Measurements from ENCODE around the gene ZBTB20.

ZBTB20 gene

GRCh38 chr3:114374433-114374990 is 772.6 kb downstream of the ZBTB20 start:
- no peak for DNase-seq (ENCODE audit: low read depth, low spot score)
- no peak overlapping the region for H3K4me3 ChIP-seq (ENCODE audit: low read length)

- H3K4me3 ChIP-seq (ENCODE audit: low read length) = no peak overlapping the region
- DNase-seq (ENCODE audit: low read depth, low spot score) = no peak
These were observed 776.4 kb downstream of the ZBTB20 start for GRCh38 chr3:114370537-114371174.

- H3K4me3 ChIP-seq (ENCODE audit: low read length) = no peak overlapping the region
- DNase-seq (ENCODE audit: low read depth, low spot score) = no peak
These were observed 781.2 kb downstream of the ZBTB20 start for GRCh38 chr3:114365909-114366308.

GRCh38 chr3:114364806-114365654 is 782.1 kb downstream of the ZBTB20 start:
- DNase-seq (ENCODE audit: low read depth, low spot score) = no peak
- no peak overlapping the region for H3K4me3 ChIP-seq (ENCODE audit: low read length)

GRCh38 chr3:114363554-114364202 is 783.4 kb downstream of the ZBTB20 start:
- no peak for DNase-seq (ENCODE audit: low read depth, low spot score)
- no peak overlapping the region for H3K4me3 ChIP-seq (ENCODE audit: low read length)

- DNase-seq (ENCODE audit: low read depth, low spot score) = no peak
- no peak overlapping the region for H3K4me3 ChIP-seq (ENCODE audit: low read length)
These were observed 784.3 kb downstream of the ZBTB20 start for GRCh38 chr3:114362815-114363214.

- no peak for DNase-seq (ENCODE audit: low read depth, low spot score)
- H3K4me3 ChIP-seq (ENCODE audit: low read length) = no peak overlapping the region
These were observed 785.7 kb downstream of the ZBTB20 start for GRCh38 chr3:114361391-114361790.

- no peak overlapping the region for H3K4me3 ChIP-seq (ENCODE audit: low read length)
- no peak for DNase-seq (ENCODE audit: low read depth, low spot score)
These were observed 790.6 kb downstream of the ZBTB20 start for GRCh38 chr3:114356525-114356924.

- H3K4me3 ChIP-seq (ENCODE audit: low read length) = no peak overlapping the region
- no peak for DNase-seq (ENCODE audit: low read depth, low spot score)
These were observed 791.0 kb downstream of the ZBTB20 start for GRCh38 chr3:114356066-114356465.

GRCh38 chr3:114355653-114356052 is 791.4 kb downstream of the ZBTB20 start:
- no peak for DNase-seq (ENCODE audit: low read depth, low spot score)
- H3K4me3 ChIP-seq (ENCODE audit: low read length) = no peak overlapping the region

- H3K4me3 ChIP-seq (ENCODE audit: low read length) = no peak overlapping the region
- no peak for DNase-seq (ENCODE audit: low read depth, low spot score)
These were observed 795.3 kb downstream of the ZBTB20 start for GRCh38 chr3:114351822-114352145.

- H3K4me3 ChIP-seq (ENCODE audit: low read length) = no peak overlapping the region
- DNase-seq (ENCODE audit: low read depth, low spot score) = no peak
These were observed 795.8 kb downstream of the ZBTB20 start for GRCh38 chr3:114351123-114351821.

- no peak for DNase-seq (ENCODE audit: low read depth, low spot score)
- H3K4me3 ChIP-seq (ENCODE audit: low read length) = no peak overlapping the region
These were observed 796.4 kb downstream of the ZBTB20 start for GRCh38 chr3:114350690-114351089.

GRCh38 chr3:114350271-114350670 is 796.8 kb downstream of the ZBTB20 start:
- no peak for DNase-seq (ENCODE audit: low read depth, low spot score)
- no peak overlapping the region for H3K4me3 ChIP-seq (ENCODE audit: low read length)

GRCh38 chr3:114344492-114344891 is 802.6 kb downstream of the ZBTB20 start:
- no peak overlapping the region for H3K4me3 ChIP-seq (ENCODE audit: low read length)
- DNase-seq (ENCODE audit: low read depth, low spot score) = no peak

GRCh38 chr3:114338651-114339357 is 808.3 kb downstream of the ZBTB20 start:
- no peak overlapping the region for H3K4me3 ChIP-seq (ENCODE audit: low read length)
- DNase-seq (ENCODE audit: low read depth, low spot score) = no peak

- no peak for DNase-seq (ENCODE audit: low read depth, low spot score)
- no peak overlapping the region for H3K4me3 ChIP-seq (ENCODE audit: low read length)
These were observed 810.2 kb downstream of the ZBTB20 start for GRCh38 chr3:114336857-114337256.

- DNase-seq (ENCODE audit: low read depth, low spot score) = no peak
- H3K4me3 ChIP-seq (ENCODE audit: low read length) = no peak overlapping the region
These were observed 810.9 kb downstream of the ZBTB20 start for GRCh38 chr3:114336122-114336697.

- DNase-seq (ENCODE audit: low read depth, low spot score) = no peak
- H3K4me3 ChIP-seq (ENCODE audit: low read length) = no peak overlapping the region
These were observed 813.2 kb downstream of the ZBTB20 start for GRCh38 chr3:114333923-114334240.
